Activated naive CD4-positive, alpha-beta T cell treated with anti-CD3 and anti-CD28 coated beads, Interleukin-2, amount 10 ng/mL, durations not matched to agents 7 days and 5 days (primary cell): Measurements from ENCODE around the gene SHBG.
A peak's percentile ranks its signal among the peaks of the same experiment; 100 is the strongest.
"Not testable (repeated sequence)": the region's sequence is repeated elsewhere in the genome, so short reads cannot be mapped to it uniquely, and the experiment has no call there.

Experiments used
- CTCF ChIA-PET: fragments of 350-600 bp; sonication (Branson Sonifier 250); formaldehyde crosslinking; loops from one replicate; lab custom pipeline; 2021; ENCODE audit warnings: antibody characterized with exemption; lab: Charles Lee
- DNase-seq: peaks from one replicate; pipeline ENCODE4 v3.0.0-alpha.2; 2020
- H3K27ac Mint-ChIP-seq: one replicate; pipeline ENCODE4 v1.8.0; 2021; ENCODE audit warnings: mild to moderate bottlenecking, moderate library complexity, mixed read lengths
- H3K27me3 Mint-ChIP-seq: one replicate; pipeline ENCODE4 v1.8.0; 2021; ENCODE audit warnings: mild to moderate bottlenecking, mixed read lengths
- H3K36me3 Mint-ChIP-seq: one replicate; pipeline ENCODE4 v1.8.0; 2021; ENCODE audit warnings: mixed read lengths
- H3K4me1 Mint-ChIP-seq: one replicate; pipeline ENCODE4 v1.8.0; 2021; ENCODE audit warnings: mixed read lengths
- H3K4me3 Mint-ChIP-seq: one replicate; pipeline ENCODE4 v1.8.0; 2021; ENCODE audit warnings: mild to moderate bottlenecking, moderate library complexity, mixed read lengths
- H3K9me3 Mint-ChIP-seq: one replicate; pipeline ENCODE4 v1.8.0; 2021; ENCODE audit warnings: mixed read lengths

Gene SHBG

DNA sequence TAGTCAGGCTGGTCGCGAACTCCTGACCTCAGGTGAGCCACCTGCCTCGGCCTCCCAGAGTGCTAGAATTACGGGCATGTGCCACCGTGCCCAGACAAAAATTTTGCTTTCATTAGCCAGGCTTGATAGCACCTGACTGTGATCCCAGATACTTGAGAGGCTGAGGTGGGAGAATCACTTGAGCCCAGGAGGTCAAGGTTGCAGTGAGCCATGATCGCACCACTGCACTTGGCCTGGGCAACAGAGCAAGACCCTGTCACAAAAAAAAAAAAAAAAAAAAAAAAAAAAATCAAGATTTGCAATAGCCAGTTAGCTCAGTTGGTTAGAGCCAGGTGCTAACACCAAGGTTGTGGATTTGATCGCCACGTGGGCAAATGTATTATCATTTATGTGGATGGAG is 9.1 kb upstream of the SHBG start:
- Mint-ChIP-seq H3K9me3 (no peaks in the 10 kb centered on the region), H3K27ac (no peak overlapping the region), H3K4me1 (no peaks in the 10 kb centered on the region), H3K27me3 (peaks cover 13% of the 10 kb centered on the region), H3K36me3 (no peaks in the 10 kb centered on the region), H3K4me3 (no peak overlapping the region)
- CTCF ChIA-PET, result interaction anchor here (1.1 kb wide), 1 partner anchor 13 kb away, joined by 5 read pairs; no protein-coding TSS in a partner anchor
- no peak for DNase-seq

DNA sequence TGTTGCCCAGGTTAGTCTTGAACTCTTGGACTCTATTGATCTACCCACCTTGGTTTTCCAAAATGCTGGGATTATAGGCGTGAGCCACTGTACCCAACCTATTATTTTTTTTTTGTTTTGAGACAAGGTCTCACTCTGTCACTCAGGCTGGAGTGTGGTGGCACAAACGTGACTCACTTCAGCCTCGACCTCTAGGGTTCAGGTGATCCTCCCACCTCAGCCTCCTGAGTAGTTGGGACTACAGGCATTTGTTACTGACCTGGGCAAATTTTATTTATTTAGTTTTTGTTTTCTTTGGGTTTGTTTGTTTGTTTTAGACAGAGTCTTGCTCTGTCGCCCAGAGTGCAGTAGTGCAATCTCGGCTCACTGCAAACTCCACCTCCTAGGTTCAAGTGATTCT is 6.3 kb upstream of the SHBG start:
- H3K4me3 Mint-ChIP-seq, result no peak overlapping the region
- no peak for DNase-seq
- peaks cover 13% of the 10 kb centered on the region for H3K27me3 Mint-ChIP-seq
- H3K4me1 Mint-ChIP-seq, result peaks cover 17% of the 10 kb centered on the region
- no peaks in the 10 kb centered on the region for H3K9me3 Mint-ChIP-seq
- CTCF ChIA-PET, result no interaction called here
- no peak overlapping the region for H3K27ac Mint-ChIP-seq
- H3K36me3 Mint-ChIP-seq, result peaks cover 4% of the 10 kb centered on the region

GRCh38 chr17:7625749-7626148 is 4.2 kb upstream of the SHBG start:
- H3K36me3 Mint-ChIP-seq, H3K27ac Mint-ChIP-seq, DNase-seq, H3K27me3 Mint-ChIP-seq, CTCF ChIA-PET, H3K9me3 Mint-ChIP-seq: not testable (repeated sequence)
- Mint-ChIP-seq H3K4me1 (peaks cover 17% of the 10 kb centered on the region), H3K4me3 (peak overlapping the region; percentile 45)

- H3K27me3 Mint-ChIP-seq, result peaks cover 8% of the 10 kb centered on the region
- no peak overlapping the region for H3K27ac Mint-ChIP-seq
Measured at GRCh38 chr17:7626307-7626706, 3.6 kb upstream of the SHBG start.

GRCh38 chr17:7626956-7627249 is 3.0 kb upstream of the SHBG start:
- Mint-ChIP-seq H3K27ac (peak overlapping the region; percentile 52), H3K36me3 (peaks cover 4% of the 10 kb centered on the region), H3K9me3 (no peaks in the 10 kb centered on the region), H3K27me3 (peaks cover 11% of the 10 kb centered on the region), H3K4me1 (peaks cover 17% of the 10 kb centered on the region), H3K4me3 (peak overlapping the region; percentile 91)
- CTCF ChIA-PET, result interaction anchor here (1.7 to 2.3 kb wide), 2 partner anchors 11 to 61 kb away, joined by 8 to 19 read pairs; partner anchors contain the start of genes TP53 and WRAP53
- DNase-seq, result no peak

More at GRCh38 chr17:7626307-7626706, 3.6 kb upstream of the SHBG start:
- Mint-ChIP-seq H3K36me3 (peaks cover 4% of the 10 kb centered on the region), H3K4me3 (peak overlapping the region; percentile 91), H3K9me3 (no peaks in the 10 kb centered on the region), H3K4me1 (peaks cover 17% of the 10 kb centered on the region)
- DNase-seq, result no peak
- CTCF ChIA-PET, result no interaction called here

DNA sequence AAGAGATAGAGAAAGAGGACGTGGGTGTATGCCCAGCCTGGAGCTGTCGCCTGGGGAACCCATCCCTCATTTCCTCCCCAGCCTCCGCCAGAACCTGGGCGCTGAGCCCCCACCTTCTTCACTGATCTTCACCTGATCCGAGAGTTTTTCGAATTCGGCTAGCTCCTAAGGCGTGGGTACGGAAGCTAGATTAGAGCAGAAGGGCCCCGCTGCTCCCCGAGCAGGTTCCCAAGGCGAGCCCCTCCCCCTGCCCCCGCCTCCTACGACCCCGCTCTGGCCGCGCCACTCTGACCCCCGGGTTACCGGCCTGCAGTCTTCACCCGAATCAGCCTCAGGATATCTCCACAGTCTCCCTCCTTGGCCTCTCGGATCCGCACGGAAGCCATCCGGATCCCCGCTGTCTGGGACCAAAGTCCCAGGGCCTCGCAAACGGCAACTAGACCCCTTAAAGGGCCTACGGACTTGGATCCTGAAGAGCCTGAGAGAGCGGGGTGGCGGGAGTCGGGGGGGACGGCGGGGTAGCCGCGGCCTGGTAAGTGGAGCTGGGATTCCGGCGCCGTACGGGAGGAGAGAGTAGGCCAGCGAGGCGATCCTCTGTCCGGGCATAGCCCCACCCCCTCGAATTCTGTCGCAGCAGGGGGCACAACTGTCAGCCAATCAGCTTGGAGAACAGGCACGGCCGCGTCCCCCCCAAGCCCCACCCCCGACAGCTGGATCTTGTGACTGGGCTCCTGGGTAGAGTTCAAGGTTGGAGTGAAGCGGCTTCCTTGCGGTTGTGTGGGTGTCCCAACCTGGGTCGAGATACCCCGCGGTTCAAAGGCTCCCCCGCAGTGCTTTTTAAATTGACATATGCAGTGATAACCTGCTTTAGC is 2.4 kb upstream of the SHBG start, which contains the start of gene SAT2:
SAT2 (minus strand) TSS at position 572 of the 872 bp plus-strand sequence; CDS start at position 386, 186 bp downstream.
- H3K4me3 Mint-ChIP-seq, result peak within 1 kb of the TSS; percentile 91
- H3K9me3 Mint-ChIP-seq, result no peaks in the 10 kb centered on the region
- H3K27ac Mint-ChIP-seq, result peak within 1 kb of the TSS; percentile 71
- DNase-seq, result peak; percentile 93
- peaks cover 7% of the 10 kb centered on the region for H3K27me3 Mint-ChIP-seq
- CTCF ChIA-PET, result interaction anchor here (1.0 to 2.3 kb wide), 3 partner anchors 12 to 61 kb away, joined by 3 to 19 read pairs (median 8); partner anchors contain the start of genes TP53 and WRAP53
- H3K4me1 Mint-ChIP-seq, result peaks cover 20% of the 10 kb centered on the region
- peaks cover 4% of the 10 kb centered on the region for H3K36me3 Mint-ChIP-seq

- CTCF ChIA-PET, result interaction anchor here (0.6 to 4.5 kb wide), 12 partner anchors 10 to 195 kb away, joined by 3 to 60 read pairs (median 7); partner anchors contain the start of genes DNAH2, FXR2, TP53 and WRAP53
- peaks cover 14% of the 10 kb centered on the region for H3K4me1 Mint-ChIP-seq
- no peak overlapping the region for H3K4me3 Mint-ChIP-seq
- no peaks in the 10 kb centered on the region for H3K36me3 Mint-ChIP-seq
- H3K27me3 Mint-ChIP-seq, result peaks cover 24% of the 10 kb centered on the region
- peak overlapping the region; percentile 55 for H3K27ac Mint-ChIP-seq
- no peak for DNase-seq
- no peaks in the 10 kb centered on the region for H3K9me3 Mint-ChIP-seq
Measured at GRCh38 chr17:7631398-7632380, 1.8 kb downstream of the SHBG start.

GRCh38 chr17:7632492-7632894 is 2.6 kb downstream of the SHBG start:
- H3K27ac Mint-ChIP-seq, result peak overlapping the region; percentile 17
- no peaks in the 10 kb centered on the region for H3K36me3 Mint-ChIP-seq
- H3K4me3 Mint-ChIP-seq, result no peak overlapping the region
- peaks cover 24% of the 10 kb centered on the region for H3K27me3 Mint-ChIP-seq
- CTCF ChIA-PET, result interaction anchor here (0.5 to 4.5 kb wide), 13 partner anchors 9 to 196 kb away, joined by 3 to 60 read pairs (median 4); partner anchors contain the start of genes DNAH2, FXR2, TP53 and WRAP53
- peaks cover 9% of the 10 kb centered on the region for H3K4me1 Mint-ChIP-seq
- DNase-seq, result peak; percentile 58
- H3K9me3 Mint-ChIP-seq, result no peaks in the 10 kb centered on the region

DNA sequence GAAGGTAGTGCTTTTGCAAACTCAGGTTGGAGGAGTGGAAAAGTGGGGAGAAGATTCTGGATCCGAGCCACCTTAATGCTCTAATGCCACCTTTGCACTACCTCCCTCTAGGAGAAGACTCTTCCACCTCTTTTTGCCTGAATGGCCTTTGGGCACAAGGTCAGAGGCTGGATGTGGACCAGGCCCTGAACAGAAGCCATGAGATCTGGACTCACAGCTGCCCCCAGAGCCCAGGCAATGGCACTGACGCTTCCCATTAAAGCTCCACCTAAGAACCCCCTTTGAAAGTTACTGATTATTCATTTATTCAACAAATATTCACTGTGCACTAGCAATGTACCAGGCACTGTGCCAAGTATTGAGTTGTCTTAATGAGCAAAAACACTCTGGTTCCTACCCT is 3.2 kb downstream of the SHBG start:
- Mint-ChIP-seq H3K27me3 (peaks cover 25% of the 10 kb centered on the region), H3K27ac (no peak overlapping the region), H3K36me3 (no peaks in the 10 kb centered on the region), H3K4me3 (no peak overlapping the region), H3K4me1 (peaks cover 6% of the 10 kb centered on the region), H3K9me3 (no peaks in the 10 kb centered on the region)
- CTCF ChIA-PET, result interaction anchor here (0.5 to 4.5 kb wide), 11 partner anchors 9 to 299 kb away, joined by 3 to 60 read pairs (median 3); partner anchors contain the start of genes DNAH2, TP53 and WRAP53
- DNase-seq, result no peak

- Mint-ChIP-seq H3K4me3 (no peak overlapping the region), H3K27ac (no peak overlapping the region), H3K27me3 (peaks cover 35% of the 10 kb centered on the region), H3K4me1 (peaks cover 3% of the 10 kb centered on the region), H3K9me3 (no peaks in the 10 kb centered on the region), H3K36me3 (no peaks in the 10 kb centered on the region)
- CTCF ChIA-PET, result interaction anchor here (0.8 to 4.5 kb wide), 5 partner anchors 8 to 53 kb away, joined by 3 to 60 read pairs (median 6); partner anchors contain the start of genes TP53 and WRAP53
- DNase-seq, result peak; percentile 49
Measured at GRCh38 chr17:7634384-7634783, 4.4 kb downstream of the SHBG start.

- no peaks in the 10 kb centered on the region for H3K9me3 Mint-ChIP-seq
- no peak overlapping the region for H3K27ac Mint-ChIP-seq
- no peak for DNase-seq
- H3K36me3 Mint-ChIP-seq, result no peaks in the 10 kb centered on the region
- H3K4me1 Mint-ChIP-seq, result peaks cover 3% of the 10 kb centered on the region
- H3K4me3 Mint-ChIP-seq, result no peak overlapping the region
- CTCF ChIA-PET, result interaction anchor here (1.1 to 4.5 kb wide), 2 partner anchors 51 to 76 kb away, joined by 4 to 60 read pairs; partner anchors contain the start of genes TP53 and WRAP53
- peaks cover 43% of the 10 kb centered on the region for H3K27me3 Mint-ChIP-seq
Measured at GRCh38 chr17:7636163-7636562, 6.2 kb downstream of the SHBG start.

DNA sequence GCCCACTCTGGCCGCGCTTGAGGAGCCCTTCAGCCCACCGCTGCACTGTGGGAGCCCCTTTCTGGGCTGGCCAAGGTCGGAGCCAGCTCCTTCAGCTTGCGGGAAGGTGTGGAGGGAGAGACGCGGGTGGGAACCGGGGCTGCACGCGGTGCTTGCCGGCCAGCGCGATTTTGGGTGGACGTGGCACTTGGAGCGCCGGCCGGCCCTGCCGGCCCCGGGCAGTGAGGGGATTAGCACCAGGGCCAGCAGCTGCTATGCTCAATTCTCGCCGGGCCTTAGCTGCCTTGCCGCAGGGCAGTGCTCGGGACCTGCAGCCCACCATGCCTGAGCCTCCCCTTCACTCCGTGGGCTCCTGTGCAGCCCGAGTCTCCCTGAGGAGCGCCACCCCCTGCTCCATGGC is 10.8 kb downstream of the SHBG start:
- H3K4me1 Mint-ChIP-seq, result peaks cover 23% of the 10 kb centered on the region
- H3K4me3 Mint-ChIP-seq, result no peak overlapping the region
- no peak overlapping the region for H3K27ac Mint-ChIP-seq
- H3K27me3 Mint-ChIP-seq, result peaks cover 42% of the 10 kb centered on the region
- no peak for DNase-seq
- H3K36me3 Mint-ChIP-seq, result no peaks in the 10 kb centered on the region
- CTCF ChIA-PET, result interaction anchor here (3.3 kb wide), 1 partner anchor 8 kb away, joined by 19 read pairs; no protein-coding TSS in a partner anchor
- H3K9me3 Mint-ChIP-seq, result peaks cover 5% of the 10 kb centered on the region

DNA sequence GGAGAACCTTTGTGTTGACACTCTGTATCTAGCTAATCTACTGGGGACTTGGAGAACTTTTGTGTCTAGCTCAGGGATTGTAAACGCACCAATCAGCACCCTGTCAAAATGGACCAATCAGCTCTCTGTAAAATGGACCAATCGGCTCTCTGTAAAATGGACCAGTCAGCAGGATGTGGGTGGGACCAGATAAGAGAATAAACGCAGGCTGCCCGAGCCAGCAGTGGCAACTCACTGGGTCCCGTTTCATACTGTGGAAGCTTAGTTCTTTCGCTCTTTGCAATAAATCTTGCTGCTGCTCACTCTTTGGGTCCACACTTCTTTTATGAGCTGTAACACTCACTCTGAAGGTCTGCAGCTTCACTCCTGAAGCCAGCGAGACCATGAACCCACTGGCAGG is 11.7 kb downstream of the SHBG start:
- peak overlapping the region; percentile 55 for H3K27ac Mint-ChIP-seq
- CTCF ChIA-PET, result interaction anchor here (3.3 kb wide), 1 partner anchor 9 kb away, joined by 19 read pairs; no protein-coding TSS in a partner anchor
- peak overlapping the region; percentile 64 for H3K4me3 Mint-ChIP-seq
- peak; percentile 57 for DNase-seq
- not testable (repeated sequence) for H3K9me3 Mint-ChIP-seq, H3K36me3 Mint-ChIP-seq
- peaks cover 38% of the 10 kb centered on the region for H3K27me3 Mint-ChIP-seq
- H3K4me1 Mint-ChIP-seq, result peaks cover 23% of the 10 kb centered on the region
